CD14-positive monocyte (primary cell): Measurements from ENCODE around the gene CDH13. TPM values are rescaled to one million over a fixed set of nuclear protein-coding genes. Genes with fewer than 3 reads are reported as not detected.

ENCODE experiments used
- DNase-seq, 3 donors: peaks; one replicate each; pipeline ENCODE4 v3.0.0-alpha.2; 2011 to 2022
- H2AFZ ChIP-seq: 2 replicates; pipeline ENCODE4 v1.6.0; 2012; ENCODE audit warnings: mild to moderate bottlenecking, low read depth, low read length, inconsistent platforms; ENCODE audit not compliant: insufficient read depth, poor library complexity, severe bottlenecking
- H3K27ac ChIP-seq, 2 donors: 1 replicate in 1 of 2; 2 replicates in 1 of 2; pipeline ENCODE4 v1.5.1; 2012 to 2013; ENCODE audit warnings: low read length in 2 of 2, control low read depth in 1 of 2, inconsistent platforms in 1 of 2, low read depth in 1 of 2, mild to moderate bottlenecking in 1 of 2
- H3K27me3 ChIP-seq, 2 donors: one replicate each; pipeline versions ENCODE4 v1.6.0 to v1.6.1; 2011 to 2013; ENCODE audit warnings: low read length in 2 of 2; ENCODE audit not compliant: control insufficient read depth in 2 of 2, insufficient read depth in 2 of 2
- H3K36me3 ChIP-seq, 2 donors: replicated peaks in 1 of 2; 1 replicate in 1 of 2; 2 replicates in 1 of 2; pipeline versions ENCODE4 v1.5.1 to v1.6.1; 2012 to 2013; ENCODE audit warnings: low read length in 2 of 2, control low read depth in 1 of 2, inconsistent platforms in 1 of 2, mild to moderate bottlenecking in 1 of 2; ENCODE audit not compliant: insufficient read depth in 2 of 2, control insufficient read depth in 1 of 2
- H3K4me1 ChIP-seq, 2 donors: 1 replicate in 1 of 2; 2 replicates in 1 of 2; pipeline versions ENCODE4 v1.5.1 to v1.6.1; 2012 to 2013; ENCODE audit warnings: low read length in 2 of 2, control low read depth in 1 of 2, inconsistent platforms in 1 of 2, mild to moderate bottlenecking in 1 of 2, moderate library complexity in 1 of 2; ENCODE audit not compliant: insufficient read depth in 2 of 2, control insufficient read depth in 1 of 2
- H3K4me2 ChIP-seq: replicated peaks from 2 replicates; pipeline ENCODE3; 2012; ENCODE audit warnings: low read length, moderate library complexity, mild to moderate bottlenecking; ENCODE audit not compliant: poor library complexity, severe bottlenecking; ENCODE audit errors: extremely low read depth
- H3K4me3 ChIP-seq, 3 experiments: fragments of 200-600 bp in 1 of 3; sonication (generic) in 1 of 3; replicated peaks in 1 of 3; 1 replicate in 2 of 3; 2 replicates in 1 of 3; pipeline ENCODE4 v1.5.1; 2011 to 2013; ENCODE audit warnings: low read length in 3 of 3, mild to moderate bottlenecking in 3 of 3, control low read depth in 2 of 3, low read depth in 2 of 3, inconsistent platforms in 1 of 3, moderate library complexity in 1 of 3
- H3K79me2 ChIP-seq: 2 replicates; pipeline ENCODE4 v1.6.0; 2012; ENCODE audit warnings: mild to moderate bottlenecking, control low read depth, inconsistent platforms, low read length, moderate library complexity; ENCODE audit not compliant: insufficient read depth
- H3K9ac ChIP-seq: 2 replicates; pipeline ENCODE4 v1.6.0; 2017; ENCODE audit warnings: low read length, mild to moderate bottlenecking; ENCODE audit not compliant: insufficient read depth, poor library complexity, severe bottlenecking
- H3K9me3 ChIP-seq, 2 donors: replicated peaks in 1 of 2; 1 replicate in 1 of 2; 2 replicates in 1 of 2; pipeline versions ENCODE4 v1.5.1 to v1.6.1; 2012 to 2013; ENCODE audit warnings: low read length in 2 of 2, control low read depth in 1 of 2; ENCODE audit not compliant: control insufficient read depth in 1 of 2, insufficient read depth in 1 of 2
- H4K20me1 ChIP-seq: 2 replicates; pipeline ENCODE4 v1.6.0; 2012; ENCODE audit warnings: mild to moderate bottlenecking, low read length, control low read depth, moderate library complexity; ENCODE audit not compliant: insufficient read depth
- H3K27ac Mint-ChIP-seq, 7 donors: one replicate each; pipeline ENCODE4 v1.8.0; 2020; ENCODE audit warnings: mild to moderate bottlenecking in 7 of 7, mixed read lengths in 7 of 7, moderate library complexity in 6 of 7, inconsistent platforms in 2 of 7
- H3K27me3 Mint-ChIP-seq, 3 donors: one replicate each; pipeline ENCODE4 v1.8.0; 2021 to 2022; ENCODE audit warnings: low read depth in 3 of 3, mild to moderate bottlenecking in 3 of 3, mixed read lengths in 3 of 3, moderate library complexity in 3 of 3, inconsistent platforms in 1 of 3
- H3K36me3 Mint-ChIP-seq, 2 donors: one replicate each; pipeline ENCODE4 v1.8.0; 2020; ENCODE audit warnings: mixed read lengths in 2 of 2, inconsistent platforms in 1 of 2, mild to moderate bottlenecking in 1 of 2
- H3K4me1 Mint-ChIP-seq: one replicate; pipeline ENCODE4 v1.8.0; 2020; ENCODE audit warnings: mild to moderate bottlenecking, mixed read lengths
- H3K4me3 Mint-ChIP-seq, 2 donors: one replicate each; pipeline ENCODE4 v1.8.0; 2020; ENCODE audit warnings: mild to moderate bottlenecking in 2 of 2, mixed read lengths in 2 of 2, moderate library complexity in 1 of 2
- H3K9me3 Mint-ChIP-seq, 7 donors: one replicate each; pipeline ENCODE4 v1.8.0; 2020 to 2022; ENCODE audit warnings: mixed read lengths in 7 of 7, mild to moderate bottlenecking in 6 of 7, moderate library complexity in 6 of 7, inconsistent platforms in 2 of 7
- CTCF ChIP-seq: fragments of 200-600 bp; IDR thresholded peaks from one replicate; pipeline ENCODE4 v1.8.0; 2022; ENCODE audit warnings: antibody characterized with exemption, mild to moderate bottlenecking
- WGBS: methylation state at CpG from one replicate; pipeline ENCODE4 v1.1.5; 2013; ENCODE audit warnings: missing lambda C conversion rate; ENCODE audit not compliant: insufficient coverage; 5-methylcytosine and 5-hydroxymethylcytosine counted together
- intact Hi-C, 2 donors: fragments of 100-400 bp; cut with micrococcal nuclease; formaldehyde crosslinking; loops; one replicate each; pipeline versions ENCODE4 v1.15.0 to v1.15.1; 2023
- polyA plus RNA-seq, 3 donors: library from polyadenylated mRNA; depleted of rRNA in 1 of 3; unstranded in 2 of 3; stranded (reverse) in 1 of 3; fragments of 300-500 nt in 2 of 3; fragments of >200 nt in 1 of 3; fragmentation: Illumina TruSeq in 2 of 3; gene quantifications; 1 replicate in 2 of 3; 2 replicates in 1 of 3; pipeline ENCODE4 v1.2.3, GENCODE V29; 2012 to 2021

Gene CDH13
- polyA plus RNA-seq, 3 donors = 0.13 to 0.19 TPM; not detected in 1

GRCh38 chr16:83113811-83114210, 487.0 kb downstream of the CDH13 start:
- Histone ChIP-seq H3K9ac (no peak overlapping the region), H3K4me2 (no peak overlapping the region), H3K79me2 (no peaks in the 10 kb centered on the region), H3K36me3 (no peaks in the 10 kb centered on the region), H3K4me3 (no peak overlapping the region), H4K20me1 (no peaks in the 10 kb centered on the region), H3K27ac (no peak overlapping the region), H3K4me1 (peaks cover 14 to 28% of the 10 kb centered on the region in 2 donors), H2AFZ (no peak overlapping the region), H3K27me3 (peaks cover 0 to 32% of the 10 kb centered on the region in 2 donors), H3K9me3 (no peaks in the 10 kb centered on the region)
- Mint-ChIP-seq H3K9me3 (peaks cover 0 to 5% (median 0%) of the 10 kb centered on the region in 7 donors), H3K4me3 (no peak overlapping the region), H3K36me3 (no peaks in the 10 kb centered on the region), H3K4me1 (no peaks in the 10 kb centered on the region), H3K27ac (no peak overlapping the region), H3K27me3 (peaks cover 4 to 30% (median 28%) of the 10 kb centered on the region in 3 donors)
- DNase-seq = no peak
- TF ChIP-seq CTCF = no peak
- WGBS = 97% methylated on average over 3 of the region's 6 CpGs
- intact Hi-C loops = no loop called here

- Histone ChIP-seq H3K79me2 (no peaks in the 10 kb centered on the region), H2AFZ (no peak overlapping the region), H3K4me1 (peaks cover 14 to 28% of the 10 kb centered on the region in 2 donors), H3K9ac (no peak overlapping the region), H3K36me3 (no peaks in the 10 kb centered on the region), H4K20me1 (no peaks in the 10 kb centered on the region), H3K4me3 (no peak overlapping the region), H3K27me3 (peaks cover 0 to 31% of the 10 kb centered on the region in 2 donors), H3K27ac (no peak overlapping the region), H3K9me3 (no peaks in the 10 kb centered on the region), H3K4me2 (no peak overlapping the region)
- no peak for TF ChIP-seq CTCF
- Mint-ChIP-seq H3K36me3 (no peaks in the 10 kb centered on the region), H3K27me3 (peaks cover 6 to 28% (median 26%) of the 10 kb centered on the region in 3 donors), H3K9me3 (peaks cover 0 to 5% (median 0%) of the 10 kb centered on the region in 7 donors), H3K4me3 (peak overlapping the region in 1 of 2 donors; percentile 30), H3K4me1 (no peaks in the 10 kb centered on the region), H3K27ac (no peak overlapping the region)
- WGBS = 63% methylated on average over 7 of the region's 10 CpGs
- DNase-seq = no peak
- intact Hi-C loops = no loop called here
Measured at GRCh38 chr16:83115491-83116232, 488.9 kb downstream of the CDH13 start.
